ENCODE measurements around the gene COBLL1.

Gene COBLL1

GRCh38 chr2:164773091-164773490 is 68.5 kb downstream of the COBLL1 start:
- Histone ChIP-seq H3K27ac (no peak overlapping the region), H3K27me3 (no peaks in the 10 kb centered on the region), H3K4me3 (ENCODE audit: low read depth in 1 of 2, low read length in 1 of 2) (no peak overlapping the region), H3K36me3 (no peaks in the 10 kb centered on the region), H3K4me1 (ENCODE audit: control insufficient read depth in 1 of 2, insufficient read depth in 1 of 2, low read depth in 1 of 2, low read length in 1 of 2) (no peaks in the 10 kb centered on the region), H3K9me3 (no peaks in the 10 kb centered on the region)
- TF ChIP-seq, protein P1, sequence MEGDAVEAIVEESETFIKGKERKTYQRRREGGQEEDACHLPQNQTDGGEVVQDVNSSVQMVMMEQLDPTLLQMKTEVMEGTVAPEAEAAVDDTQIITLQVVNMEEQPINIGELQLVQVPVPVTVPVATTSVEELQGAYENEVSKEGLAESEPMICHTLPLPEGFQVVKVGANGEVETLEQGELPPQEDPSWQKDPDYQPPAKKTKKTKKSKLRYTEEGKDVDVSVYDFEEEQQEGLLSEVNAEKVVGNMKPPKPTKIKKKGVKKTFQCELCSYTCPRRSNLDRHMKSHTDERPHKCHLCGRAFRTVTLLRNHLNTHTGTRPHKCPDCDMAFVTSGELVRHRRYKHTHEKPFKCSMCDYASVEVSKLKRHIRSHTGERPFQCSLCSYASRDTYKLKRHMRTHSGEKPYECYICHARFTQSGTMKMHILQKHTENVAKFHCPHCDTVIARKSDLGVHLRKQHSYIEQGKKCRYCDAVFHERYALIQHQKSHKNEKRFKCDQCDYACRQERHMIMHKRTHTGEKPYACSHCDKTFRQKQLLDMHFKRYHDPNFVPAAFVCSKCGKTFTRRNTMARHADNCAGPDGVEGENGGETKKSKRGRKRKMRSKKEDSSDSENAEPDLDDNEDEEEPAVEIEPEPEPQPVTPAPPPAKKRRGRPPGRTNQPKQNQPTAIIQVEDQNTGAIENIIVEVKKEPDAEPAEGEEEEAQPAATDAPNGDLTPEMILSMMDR (IDR thresholded peaks at IDR 0.05) = no peak

DNA sequence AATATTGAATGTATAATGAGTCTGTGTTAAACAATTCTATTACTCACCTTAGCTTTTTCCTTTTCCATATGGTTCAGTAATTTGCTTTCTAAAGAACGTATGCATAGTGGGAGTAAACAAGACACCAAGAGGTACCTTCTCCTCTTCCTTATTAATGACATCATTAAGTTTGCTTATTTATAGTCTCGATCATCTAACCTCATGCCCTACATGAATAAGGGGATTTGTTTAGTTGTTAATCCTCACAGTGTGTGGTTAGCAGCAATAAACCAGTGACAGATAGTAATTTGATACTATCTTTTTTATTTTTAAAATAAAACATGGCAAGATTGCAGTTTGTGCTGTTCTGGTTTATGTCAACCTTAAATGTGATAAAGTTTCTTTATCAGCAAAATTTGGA is 69.7 kb downstream of the COBLL1 start:
- H3K27ac ChIP-seq = no peak overlapping the region
- TF ChIP-seq, protein P1 (IDR thresholded peaks at IDR 0.05) = no peak
- no peaks in the 10 kb centered on the region for H3K27me3 ChIP-seq
- H3K4me1 ChIP-seq (ENCODE audit: control insufficient read depth in 1 of 2, insufficient read depth in 1 of 2, low read depth in 1 of 2, low read length in 1 of 2) = no peaks in the 10 kb centered on the region
- no peaks in the 10 kb centered on the region for H3K36me3 ChIP-seq
- H3K9me3 ChIP-seq = no peaks in the 10 kb centered on the region
- H3K4me3 ChIP-seq (ENCODE audit: low read depth in 1 of 2, low read length in 1 of 2) = no peak overlapping the region

- Histone ChIP-seq H3K4me3 (ENCODE audit: low read depth in 1 of 2, low read length in 1 of 2) (no peak overlapping the region), H3K4me1 (ENCODE audit: control insufficient read depth in 1 of 2, insufficient read depth in 1 of 2, low read depth in 1 of 2, low read length in 1 of 2) (peaks cover 5 to 7% of the 10 kb centered on the region in 2 experiments), H3K27me3 (no peaks in the 10 kb centered on the region), H3K36me3 (no peaks in the 10 kb centered on the region), H3K9me3 (no peaks in the 10 kb centered on the region), H3K27ac (no peak overlapping the region)
- TF ChIP-seq, protein P1 (IDR thresholded peaks at IDR 0.05) = no peak
These were observed 71.2 kb downstream of the COBLL1 start for GRCh38 chr2:164770421-164770916.

DNA sequence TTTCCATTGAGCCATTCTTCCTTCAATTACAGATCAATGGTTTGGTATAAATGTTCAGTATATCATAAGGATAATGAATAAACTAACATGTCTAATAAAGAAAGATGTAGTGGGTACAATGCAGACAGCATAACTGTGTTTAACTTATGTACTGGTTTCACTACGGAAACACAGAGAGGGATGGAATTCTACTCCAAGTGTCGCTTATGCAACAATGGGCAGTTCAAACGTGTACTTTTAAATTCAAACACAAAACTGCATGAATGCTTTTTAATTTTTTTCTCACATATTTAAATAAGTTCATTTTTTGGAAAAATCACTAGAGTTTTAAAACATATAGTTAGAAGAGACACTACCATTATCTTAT is 74.7 kb downstream of the COBLL1 start:
- H3K27ac ChIP-seq = no peak overlapping the region
- H3K4me3 ChIP-seq (ENCODE audit: low read depth in 1 of 2, low read length in 1 of 2) = no peak overlapping the region
- no peaks in the 10 kb centered on the region for H3K36me3 ChIP-seq
- H3K9me3 ChIP-seq = no peaks in the 10 kb centered on the region
- no peaks in the 10 kb centered on the region for H3K27me3 ChIP-seq
- TF ChIP-seq, protein P1 (IDR thresholded peaks at IDR 0.05) = no peak
- peaks cover 5 to 7% of the 10 kb centered on the region in 2 experiments for H3K4me1 ChIP-seq (ENCODE audit: control insufficient read depth in 1 of 2, insufficient read depth in 1 of 2, low read depth in 1 of 2, low read length in 1 of 2)

DNA sequence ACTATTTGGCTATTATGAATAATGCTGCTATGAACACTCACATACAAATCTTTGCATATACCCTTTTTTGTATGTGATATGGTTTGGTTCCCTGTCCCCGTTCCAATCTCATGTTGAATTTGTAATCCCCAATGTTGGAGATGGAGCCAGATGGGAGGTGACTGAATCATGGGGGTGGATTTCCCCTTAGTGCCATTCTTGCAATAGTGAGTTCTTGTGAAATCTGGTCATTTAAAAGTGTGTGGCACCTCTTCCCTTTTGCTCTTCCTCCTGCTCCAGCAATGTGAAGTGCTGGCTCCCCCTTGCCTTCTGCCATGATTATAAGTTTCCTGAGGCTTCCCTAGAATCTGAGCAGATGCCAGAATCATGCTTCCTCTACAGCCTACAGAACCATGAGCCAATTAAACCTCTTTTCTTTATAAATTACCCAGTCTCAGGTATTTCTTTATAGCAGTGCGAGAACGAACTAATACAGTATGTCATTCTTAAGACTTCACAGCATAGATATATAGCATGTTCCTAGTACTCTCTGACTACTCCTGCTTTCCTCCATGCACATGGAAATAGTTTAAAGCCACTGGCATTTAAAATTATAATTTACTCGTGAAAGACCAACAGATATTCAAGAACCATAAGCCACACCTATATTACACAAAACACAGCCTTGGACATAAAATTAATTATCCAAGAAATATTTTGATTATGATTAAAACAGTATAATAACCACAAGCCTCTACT is 75.2 kb downstream of the COBLL1 start:
- Histone ChIP-seq H3K9me3 (no peaks in the 10 kb centered on the region), H3K36me3 (no peaks in the 10 kb centered on the region), H3K27me3 (no peaks in the 10 kb centered on the region), H3K4me1 (ENCODE audit: control insufficient read depth in 1 of 2, insufficient read depth in 1 of 2, low read depth in 1 of 2, low read length in 1 of 2) (peaks cover 5 to 7% of the 10 kb centered on the region in 2 experiments), H3K27ac (no peak overlapping the region), H3K4me3 (ENCODE audit: low read depth in 1 of 2, low read length in 1 of 2) (no peak overlapping the region)
- TF ChIP-seq, protein P1 (IDR thresholded peaks at IDR 0.05) = no peak

Data from neutrophil (primary cell).